Stimulated activated CD4-positive, alpha-beta T cell treated with anti-CD3 and anti-CD28 coated beads, TNF-alpha, amount 100 ng/mL, for 24 hours (primary cell): Measurements from ENCODE around the gene SLITRK3.

ENCODE experiments used
- DNase-seq, 3 experiments: peaks; one replicate each; pipeline ENCODE4 v3.0.0-alpha.2; 2020; ENCODE audit warnings: low read depth in 3 of 3

Gene SLITRK3

DNA sequence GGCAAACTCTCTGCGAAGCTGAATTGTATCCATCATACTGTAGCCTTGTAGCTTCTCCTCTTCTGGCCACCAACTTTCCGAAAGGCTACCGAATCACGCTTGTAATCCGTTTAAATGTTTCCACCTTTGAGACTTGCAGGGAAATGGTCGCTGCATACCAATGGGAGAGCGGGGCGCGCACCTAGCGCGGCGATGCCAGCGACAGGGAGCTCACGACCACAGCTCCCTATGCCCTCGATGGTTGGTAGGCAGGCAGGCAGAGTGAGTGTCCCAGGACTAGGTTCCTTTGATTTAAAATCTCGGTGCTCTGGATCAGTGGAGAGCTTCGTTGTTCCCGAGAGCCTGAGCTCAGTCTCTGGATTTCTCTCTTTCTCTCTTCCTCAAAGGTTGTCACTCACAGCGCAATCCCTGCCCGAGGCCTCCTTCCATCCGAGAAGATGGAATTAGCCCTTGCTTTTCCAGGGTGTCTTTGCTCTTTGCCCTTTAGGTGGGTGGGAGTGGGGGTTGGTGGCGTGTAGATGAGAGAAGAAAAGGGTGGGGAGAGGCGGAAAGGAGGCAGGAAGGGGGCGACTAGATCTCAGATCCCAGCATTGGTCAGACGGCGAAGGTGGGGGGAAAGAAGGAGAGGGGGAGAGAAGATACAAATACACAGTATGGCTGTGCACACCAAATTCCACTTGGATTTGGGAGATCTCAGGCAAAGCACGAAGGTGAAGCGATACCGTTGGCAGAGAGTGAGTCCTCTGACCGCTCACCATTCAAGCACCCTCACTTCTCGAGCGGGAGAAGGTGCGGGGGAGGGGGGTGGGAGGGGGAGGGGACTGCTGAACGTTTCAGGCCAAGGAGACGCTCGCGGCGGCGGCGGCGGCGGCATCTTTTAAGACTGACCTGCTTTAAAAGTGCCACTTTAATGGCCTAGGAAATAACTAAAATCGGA, at the start of gene SLITRK3:
Gene SLITRK3, minus strand, starts transcription at position 745 of the 937 bp plus-strand sequence. CDS start 5,554 bp downstream, outside the sequence.
- no peak for DNase-seq

- no peak for DNase-seq
These were observed 47.4 kb upstream of the SLITRK3 start for GRCh38 chr3:165243597-165243996.

DNA sequence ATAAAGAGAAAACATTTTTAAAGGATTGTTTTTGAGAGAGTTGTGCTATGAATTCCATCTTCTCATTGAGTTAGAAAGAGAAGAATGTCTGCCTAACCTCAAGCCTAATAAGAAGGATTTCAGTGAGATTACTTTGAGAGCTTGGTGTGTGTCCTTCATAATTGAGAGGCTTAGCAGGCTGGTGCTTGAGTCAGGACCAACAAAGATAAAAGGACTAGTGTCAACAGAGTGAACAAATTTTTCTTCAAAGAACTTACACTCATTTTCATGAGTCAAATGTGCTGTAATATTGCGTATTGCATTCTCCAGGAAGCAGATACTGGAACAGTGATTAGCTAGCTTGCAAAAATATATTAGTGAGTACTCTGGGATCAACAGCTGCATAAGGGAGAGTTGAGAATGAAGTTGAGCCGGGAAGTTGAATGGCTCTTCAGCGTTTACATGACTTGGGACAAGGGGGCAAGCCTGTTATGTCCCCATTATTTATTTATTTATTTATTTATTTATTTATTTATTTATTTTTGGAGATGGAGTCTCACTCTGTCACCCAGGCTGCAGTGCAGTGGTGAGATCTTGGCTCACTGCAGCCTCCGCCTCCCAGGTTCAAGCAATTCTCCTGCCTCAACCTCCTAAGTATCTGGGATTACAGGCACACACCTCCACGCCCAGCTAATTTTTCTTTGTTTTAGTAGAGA, 37.5 kb upstream of the SLITRK3 start:
- no peak for DNase-seq

DNA sequence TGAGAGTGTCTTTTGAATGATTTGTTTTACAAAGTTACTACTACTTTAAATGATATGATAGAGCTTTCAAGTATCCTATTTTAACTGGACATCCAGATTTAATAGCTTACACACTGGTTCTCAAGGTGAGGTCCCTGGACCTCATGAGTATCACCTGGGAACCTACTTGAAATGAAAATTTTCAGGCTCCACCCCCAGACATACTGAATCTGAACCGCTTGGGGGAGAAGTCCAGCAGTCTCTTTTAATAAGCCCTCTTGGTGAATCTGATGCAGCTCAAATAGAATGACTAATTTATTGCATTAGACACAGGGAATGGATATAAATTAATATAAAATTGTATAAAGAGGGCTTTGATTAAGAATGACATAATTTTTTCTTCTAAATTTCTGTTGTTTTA, 29.4 kb upstream of the SLITRK3 start:
- no peak for DNase-seq

GRCh38 chr3:165217739-165218138, 21.6 kb upstream of the SLITRK3 start:
- no peak for DNase-seq

- no peak for DNase-seq
These were observed 16.4 kb upstream of the SLITRK3 start for GRCh38 chr3:165212580-165212979.

DNA sequence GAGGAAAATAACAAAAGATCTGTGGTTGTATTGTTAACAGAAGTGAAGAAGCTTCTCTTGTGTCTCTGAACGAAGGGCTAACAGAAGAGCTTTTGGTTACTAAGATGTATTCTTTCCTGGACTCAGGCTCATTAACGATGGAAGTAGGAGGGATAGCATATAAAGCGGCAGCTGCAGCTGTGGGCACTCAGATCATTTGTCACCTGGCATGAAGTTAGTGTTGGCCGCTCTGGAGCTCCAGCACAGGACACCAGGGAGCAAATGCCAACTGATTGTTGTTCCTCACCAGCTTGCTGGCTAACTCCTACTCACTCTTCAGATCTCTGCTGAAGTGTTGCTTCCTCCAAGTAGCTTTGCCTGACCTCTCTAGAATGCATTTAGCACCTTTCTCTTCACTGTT, 15.5 kb upstream of the SLITRK3 start:
- DNase-seq = no peak

GRCh38 chr3:165210727-165211126, 14.5 kb upstream of the SLITRK3 start:
- no peak for DNase-seq

DNA sequence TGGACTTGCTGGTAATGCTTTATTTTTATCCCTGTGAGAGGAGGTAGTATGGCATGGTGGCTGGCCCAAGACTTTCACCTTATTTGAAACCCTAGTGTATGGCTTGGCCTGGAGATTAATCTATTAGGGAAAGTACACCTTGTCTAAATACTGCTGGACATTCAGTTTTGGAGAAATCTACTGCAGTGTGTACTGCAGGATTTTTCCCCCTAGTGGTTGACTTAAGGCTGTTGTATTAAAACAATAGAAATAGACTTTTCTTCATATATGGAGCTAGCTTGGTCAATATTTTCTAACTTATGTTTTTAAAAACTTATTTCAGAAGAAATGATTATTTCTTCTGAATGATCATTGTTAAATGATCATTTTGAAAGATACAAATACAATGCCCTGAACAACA, 13.9 kb upstream of the SLITRK3 start:
- DNase-seq = no peak

- DNase-seq = peak in 2 of 3 experiments; percentile 5 to 16
These were observed 10.5 kb upstream of the SLITRK3 start for GRCh38 chr3:165206454-165207266.

DNA sequence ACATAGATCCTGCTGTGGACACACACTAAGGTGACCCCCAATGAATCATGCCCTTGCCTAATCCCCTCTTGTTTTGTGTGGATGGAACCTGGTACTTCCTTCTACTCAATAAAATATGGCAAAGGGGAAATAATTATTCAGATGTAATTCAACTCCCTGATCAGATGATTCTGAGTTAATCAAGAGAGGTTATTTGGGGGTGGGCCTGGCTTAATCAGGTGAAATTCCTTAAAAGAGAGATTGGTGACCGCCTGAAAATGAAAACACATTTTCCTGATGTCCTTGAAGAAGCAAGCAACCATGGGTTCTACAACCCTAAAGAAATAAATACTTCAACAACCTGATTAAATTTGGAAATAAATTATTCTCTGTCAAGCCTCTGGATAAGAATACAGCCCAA, 8.3 kb upstream of the SLITRK3 start:
- no peak for DNase-seq

- no peak for DNase-seq
These were observed 6.8 kb upstream of the SLITRK3 start for GRCh38 chr3:165202995-165203394.

- no peak for DNase-seq
These were observed 5.8 kb upstream of the SLITRK3 start for GRCh38 chr3:165201964-165202363.

DNA sequence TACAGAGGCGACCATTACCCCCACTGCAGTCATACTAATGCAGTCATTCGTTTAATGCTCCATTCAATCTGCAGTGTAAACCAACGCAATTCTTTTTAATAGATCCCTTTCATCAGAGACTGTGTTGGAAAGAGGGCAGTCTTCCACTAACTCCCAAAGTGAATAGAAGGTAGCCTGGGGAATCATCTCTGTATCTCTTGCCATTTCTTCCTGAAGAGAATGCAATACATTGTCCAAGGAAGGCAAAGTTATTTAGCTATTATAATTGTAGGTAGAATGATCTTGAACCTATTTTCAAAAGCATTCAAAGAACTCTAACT, 1.3 kb upstream of the SLITRK3 start:
- no peak for DNase-seq

- DNase-seq = no peak
These were observed 645 bp upstream of the SLITRK3 start for GRCh38 chr3:165196577-165197480.

DNA sequence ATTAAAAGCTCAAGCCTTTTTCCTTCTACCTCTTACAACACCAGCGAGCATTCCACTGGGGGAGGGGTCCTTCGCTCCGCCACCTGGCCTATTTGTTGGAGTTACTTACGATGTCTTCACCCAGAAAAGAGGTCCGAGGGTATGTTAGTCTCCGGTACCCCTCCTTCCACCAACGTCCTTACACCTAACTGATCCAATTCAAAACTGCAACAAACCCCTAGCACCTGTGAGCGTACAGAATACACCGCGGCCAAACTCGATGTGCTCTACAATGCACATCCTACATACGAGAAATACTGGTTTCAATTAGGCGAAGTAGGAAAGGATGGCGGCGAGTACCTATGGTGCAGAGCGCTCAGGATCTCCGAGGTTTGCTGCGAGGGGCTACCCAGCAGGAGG, 944 bp downstream of the SLITRK3 start:
- no peak for DNase-seq

DNA sequence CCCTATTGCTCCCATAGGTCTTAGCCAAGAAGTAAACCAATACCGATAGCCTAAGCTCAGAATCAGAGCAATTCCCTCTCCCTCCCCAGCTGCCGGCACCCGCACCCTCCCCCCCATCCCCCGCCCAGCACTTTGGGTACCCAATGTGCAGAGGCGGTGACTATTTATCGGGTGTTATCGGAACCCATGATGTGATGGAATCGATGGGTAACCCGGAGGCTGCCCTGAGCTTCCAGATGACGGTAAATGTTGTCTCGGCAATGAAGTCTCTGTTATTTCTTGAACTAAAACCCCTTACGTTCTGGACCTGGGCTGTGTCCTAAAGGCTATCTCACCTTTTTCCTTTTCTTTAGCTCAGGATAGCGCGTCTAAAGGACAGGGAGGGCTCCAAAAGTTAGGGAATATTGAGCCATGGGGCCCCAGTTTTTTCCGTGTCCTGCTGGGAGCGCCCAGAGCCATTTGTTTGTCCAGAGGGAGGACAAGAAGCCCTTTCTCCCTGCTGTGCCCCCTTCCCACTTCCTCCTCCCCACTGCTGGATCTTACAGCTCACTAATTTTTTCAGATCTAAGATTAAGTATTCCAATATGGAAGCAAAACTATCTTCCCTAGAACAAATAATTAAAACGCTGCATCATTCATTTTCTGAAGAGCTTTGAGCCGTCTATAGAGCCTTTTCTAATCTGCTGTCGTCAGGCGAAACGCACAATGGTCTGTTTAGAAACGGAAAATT, 1.5 kb downstream of the SLITRK3 start:
- DNase-seq = no peak

DNA sequence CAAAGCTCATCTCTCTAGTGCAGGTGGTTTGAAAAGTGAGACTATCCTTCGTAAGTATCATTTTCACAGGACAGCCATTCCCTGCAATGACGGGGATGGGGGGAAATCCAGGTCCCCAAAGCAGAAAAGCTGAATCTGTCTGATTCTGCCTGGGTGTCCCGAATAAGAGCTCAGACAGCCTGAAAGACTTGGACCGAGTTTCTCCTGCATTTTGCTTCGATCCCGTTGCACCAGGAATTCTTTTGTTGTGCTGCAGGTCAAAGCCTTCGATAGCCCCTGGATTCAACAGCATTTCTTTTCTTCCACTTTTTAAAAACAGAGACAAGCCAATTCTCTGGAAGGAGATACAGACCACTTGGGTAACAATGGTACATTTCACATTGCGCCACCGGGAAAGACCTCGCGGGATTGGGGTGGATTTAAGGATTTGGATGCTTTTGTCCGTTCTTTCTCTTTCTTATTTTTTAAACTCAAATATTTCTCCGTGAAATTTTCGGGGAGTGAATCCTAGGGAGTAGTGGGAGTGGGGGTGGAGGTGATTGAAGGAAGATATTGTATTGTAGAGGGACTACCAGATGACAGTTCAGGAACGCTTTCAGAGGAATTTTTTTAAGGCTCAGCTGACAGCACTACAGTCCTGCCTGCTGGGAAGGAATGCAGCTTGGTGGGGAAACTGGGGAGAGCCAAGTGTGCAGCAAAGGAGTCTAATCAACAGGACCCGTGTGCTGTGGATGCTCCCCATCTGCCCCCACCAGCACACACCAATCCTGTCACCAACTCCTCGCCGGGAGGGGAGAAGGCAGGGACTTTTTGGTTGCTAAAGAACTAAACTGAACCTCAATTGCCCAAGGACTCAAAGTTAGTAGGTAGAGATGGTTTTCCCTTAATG, 2.6 kb downstream of the SLITRK3 start:
- no peak for DNase-seq

GRCh38 chr3:165192610-165193192, 3.5 kb downstream of the SLITRK3 start:
- no peak for DNase-seq
